PFSK-1 (cell line): ENCODE results near the gene ZMIZ2.

Source experiments
- FOXP2 ChIP-seq: optimal IDR thresholded peaks from 2 replicates; pipeline ENCODE3; 2011; ENCODE audit warnings: borderline replicate concordance, control low read depth, inconsistent platforms; ENCODE audit not compliant: insufficient read depth; ENCODE audit errors: extremely low read length, extremely low read depth
- POLR2AphosphoS5 ChIP-seq: IDR thresholded peaks from 2 replicates; pipeline ENCODE4 v1.6.1; 2012; ENCODE audit warnings: low read depth, mild to moderate bottlenecking, control low read depth, low read length, moderate library complexity
- REST ChIP-seq, 2 experiments: IDR thresholded peaks; 2 replicates each; pipeline versions ENCODE4 v1.6.1 to v1.8.0; 2011 to 2012; ENCODE audit warnings: low read depth in 2 of 2, low read length in 2 of 2, control low read depth in 1 of 2, inconsistent platforms in 1 of 2, mild to moderate bottlenecking in 1 of 2, moderate library complexity in 1 of 2; ENCODE audit not compliant: insufficient read depth in 1 of 2
- SIN3A ChIP-seq: IDR thresholded peaks from 2 replicates; pipeline ENCODE4 v1.6.1; 2012; ENCODE audit warnings: mild to moderate bottlenecking, low read length, moderate library complexity, borderline replicate concordance; ENCODE audit not compliant: insufficient read depth
- TAF1 ChIP-seq: IDR thresholded peaks from 2 replicates; pipeline ENCODE4 v1.6.1; 2012; ENCODE audit warnings: low read length, control low read depth, borderline replicate concordance; ENCODE audit not compliant: insufficient read depth

GRCh38 chr7:44700322-44700721 is 48.3 kb upstream of the ZMIZ2 start:
- TF ChIP-seq TAF1, result no peak
- TF ChIP-seq REST (IDR thresholded peaks at IDR 0.05; ENCODE audit: insufficient read depth in 1 of 2, low read depth in 2 of 2, low read length in 2 of 2), result no peak
- no peak for TF ChIP-seq POLR2AphosphoS5
- TF ChIP-seq SIN3A, result no peak
- TF ChIP-seq FOXP2, result no peak
